ENCODE data around the gene CHD6.

CHD6 gene

DNA sequence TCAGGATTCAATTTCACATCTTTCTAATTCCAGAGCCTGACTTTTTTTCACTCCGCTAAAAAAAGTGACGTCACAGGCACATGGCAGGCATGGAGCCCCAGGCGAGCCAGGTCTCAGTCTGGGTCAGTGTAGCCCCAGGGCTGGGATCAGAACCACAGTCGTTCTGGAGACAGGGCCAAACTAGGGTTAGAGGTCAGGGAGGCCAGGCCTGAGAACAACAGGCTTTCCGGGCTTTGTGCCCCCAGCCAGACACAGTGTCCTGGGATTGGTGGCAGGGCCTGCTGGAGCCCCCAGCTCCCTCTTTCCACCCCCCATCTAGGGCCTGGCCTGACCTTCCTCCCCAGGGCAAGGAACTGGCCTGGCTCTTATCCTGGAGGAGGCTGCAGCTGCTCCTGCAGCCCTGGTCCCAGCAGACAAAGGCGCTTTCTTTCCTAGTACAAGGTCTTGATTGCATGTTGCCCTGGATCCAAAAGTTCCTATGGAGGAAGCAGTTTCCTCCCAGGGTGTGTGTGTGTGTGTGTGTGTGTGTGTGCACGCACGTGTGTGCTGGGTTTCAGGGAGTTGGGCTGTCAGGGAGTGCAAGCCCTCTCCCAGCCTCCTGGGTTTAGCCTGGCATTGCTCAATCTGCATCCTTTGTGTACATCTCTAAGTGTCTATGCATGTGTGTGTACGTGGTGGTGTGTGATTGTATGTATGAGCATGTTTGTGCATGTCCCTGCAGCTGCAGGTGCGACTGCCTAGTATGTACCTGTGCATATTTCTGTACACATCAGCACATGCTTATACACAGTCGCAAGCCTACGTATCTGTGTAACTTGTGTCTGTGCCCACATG lies 225.1 kb downstream of the CHD6 start:
- no peak overlapping the region for H3K9ac ChIP-seq (ENCODE audit: low read length)
- H3K9me3 ChIP-seq (ENCODE audit: control insufficient read depth, insufficient read depth, low read depth, low read length): no peaks in the 10 kb centered on the region
- H3K4me3 ChIP-seq (ENCODE audit: low read depth, low read length): no peak overlapping the region
- no peaks in the 10 kb centered on the region for H3K36me3 ChIP-seq (ENCODE audit: control insufficient read depth, insufficient read depth, low read length)
- H3K27ac ChIP-seq (ENCODE audit: low read depth, low read length): no peak overlapping the region
- peaks cover 20% of the 10 kb centered on the region for H3K4me1 ChIP-seq (ENCODE audit: control insufficient read depth, insufficient read depth, low read length)
- no peaks in the 10 kb centered on the region for H3K27me3 ChIP-seq (ENCODE audit: control insufficient read depth, insufficient read depth, low read length)

DNA sequence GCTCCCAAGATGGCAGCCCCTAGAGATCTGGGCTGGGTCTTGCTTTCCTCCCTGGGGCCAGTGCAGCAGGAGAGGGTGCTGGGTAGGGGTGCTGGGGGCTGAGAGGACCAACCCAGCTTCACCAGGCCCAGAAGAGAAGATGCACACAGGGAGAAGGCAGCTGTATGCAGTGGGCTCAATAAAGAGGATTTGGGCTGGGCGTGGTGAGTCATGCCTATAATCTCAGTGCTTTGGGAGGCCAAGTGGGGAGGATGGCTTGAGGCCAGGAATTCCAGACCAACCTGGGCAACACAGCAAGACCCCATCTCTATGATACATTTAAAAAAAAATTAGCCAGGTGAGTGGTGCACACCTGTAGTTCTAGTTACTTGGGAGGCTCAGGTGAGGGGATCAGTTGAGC lies 225.9 kb downstream of the CHD6 start:
- no peak overlapping the region for H3K4me3 ChIP-seq (ENCODE audit: low read depth, low read length)
- no peaks in the 10 kb centered on the region for H3K9me3 ChIP-seq (ENCODE audit: control insufficient read depth, insufficient read depth, low read depth, low read length)
- no peaks in the 10 kb centered on the region for H3K27me3 ChIP-seq (ENCODE audit: control insufficient read depth, insufficient read depth, low read length)
- no peaks in the 10 kb centered on the region for H3K36me3 ChIP-seq (ENCODE audit: control insufficient read depth, insufficient read depth, low read length)
- H3K9ac ChIP-seq (ENCODE audit: low read length): no peak overlapping the region
- H3K27ac ChIP-seq (ENCODE audit: low read depth, low read length): no peak overlapping the region
- peaks cover 26% of the 10 kb centered on the region for H3K4me1 ChIP-seq (ENCODE audit: control insufficient read depth, insufficient read depth, low read length)

DNA sequence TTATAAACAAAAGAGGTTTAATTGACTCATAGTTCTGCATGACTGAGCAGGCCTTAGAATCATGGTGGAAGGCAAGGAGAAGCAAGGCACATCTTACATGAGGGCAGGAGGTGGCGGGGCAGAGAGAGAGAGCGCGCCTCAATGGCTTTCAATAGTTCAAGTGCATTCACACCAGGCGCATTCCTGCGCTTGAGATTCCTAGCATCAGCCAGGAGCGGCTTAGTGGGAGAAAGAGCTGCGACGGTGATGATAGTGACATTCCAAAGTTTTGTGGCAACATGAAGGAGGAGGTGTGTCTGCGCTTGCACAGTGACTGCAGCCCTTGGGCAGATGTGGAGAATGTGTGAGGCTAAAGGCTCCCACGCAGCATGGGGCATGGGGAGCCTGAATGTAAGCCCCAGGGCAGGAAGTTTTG lies 226.6 kb downstream of the CHD6 start:
- H3K9me3 ChIP-seq (ENCODE audit: control insufficient read depth, insufficient read depth, low read depth, low read length): no peaks in the 10 kb centered on the region
- H3K27me3 ChIP-seq (ENCODE audit: control insufficient read depth, insufficient read depth, low read length): no peaks in the 10 kb centered on the region
- H3K36me3 ChIP-seq (ENCODE audit: control insufficient read depth, insufficient read depth, low read length): no peaks in the 10 kb centered on the region
- no peak overlapping the region for H3K27ac ChIP-seq (ENCODE audit: low read depth, low read length)
- no peak overlapping the region for H3K9ac ChIP-seq (ENCODE audit: low read length)
- H3K4me3 ChIP-seq (ENCODE audit: low read depth, low read length): no peak overlapping the region
- H3K4me1 ChIP-seq (ENCODE audit: control insufficient read depth, insufficient read depth, low read length): peaks cover 26% of the 10 kb centered on the region

GRCh38 chr20:41390889-41391288 lies 227.3 kb downstream of the CHD6 start:
- H3K27ac ChIP-seq (ENCODE audit: low read depth, low read length): no peak overlapping the region
- H3K4me1 ChIP-seq (ENCODE audit: control insufficient read depth, insufficient read depth, low read length): peaks cover 20% of the 10 kb centered on the region
- no peaks in the 10 kb centered on the region for H3K9me3 ChIP-seq (ENCODE audit: control insufficient read depth, insufficient read depth, low read depth, low read length)

DNA sequence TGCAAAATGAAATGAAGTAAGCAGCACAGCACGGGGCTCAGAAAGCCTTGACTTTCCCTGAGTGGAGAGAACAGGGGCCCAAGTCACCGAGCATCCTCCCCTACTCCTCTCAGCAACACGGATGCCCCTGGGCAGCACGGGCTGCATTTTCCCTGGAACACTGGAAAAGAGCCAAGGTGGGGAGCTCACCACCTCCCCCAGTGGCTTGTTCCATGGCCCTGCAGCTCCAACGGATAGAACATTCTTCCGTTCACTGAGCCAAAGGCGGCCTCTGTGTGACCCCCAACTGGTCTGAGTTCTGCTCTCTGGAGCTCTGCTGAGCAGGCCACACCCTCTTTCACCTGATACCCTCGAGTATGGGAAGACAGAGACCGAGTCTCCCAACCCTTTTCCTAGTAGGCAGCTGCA lies 230.7 kb downstream of the CHD6 start:
- no peak overlapping the region for H3K27ac ChIP-seq (ENCODE audit: low read depth, low read length)
- H3K9ac ChIP-seq (ENCODE audit: low read length): no peak overlapping the region
- no peaks in the 10 kb centered on the region for H3K27me3 ChIP-seq (ENCODE audit: control insufficient read depth, insufficient read depth, low read length)
- H3K4me1 ChIP-seq (ENCODE audit: control insufficient read depth, insufficient read depth, low read length): peaks cover 5% of the 10 kb centered on the region; the same call in 1 of the 2 replicates
- no peaks in the 10 kb centered on the region for H3K9me3 ChIP-seq (ENCODE audit: control insufficient read depth, insufficient read depth, low read depth, low read length)
- H3K4me3 ChIP-seq (ENCODE audit: low read depth, low read length): no peak overlapping the region
- H3K36me3 ChIP-seq (ENCODE audit: control insufficient read depth, insufficient read depth, low read length): no peaks in the 10 kb centered on the region

More at GRCh38 chr20:41390889-41391288, 227.3 kb downstream of the CHD6 start:
- H3K27me3 ChIP-seq (ENCODE audit: control insufficient read depth, insufficient read depth, low read length): no peaks in the 10 kb centered on the region
- H3K9ac ChIP-seq (ENCODE audit: low read length): no peak overlapping the region
- no peaks in the 10 kb centered on the region for H3K36me3 ChIP-seq (ENCODE audit: control insufficient read depth, insufficient read depth, low read length)
- H3K4me3 ChIP-seq (ENCODE audit: low read depth, low read length): no peak overlapping the region

DNA sequence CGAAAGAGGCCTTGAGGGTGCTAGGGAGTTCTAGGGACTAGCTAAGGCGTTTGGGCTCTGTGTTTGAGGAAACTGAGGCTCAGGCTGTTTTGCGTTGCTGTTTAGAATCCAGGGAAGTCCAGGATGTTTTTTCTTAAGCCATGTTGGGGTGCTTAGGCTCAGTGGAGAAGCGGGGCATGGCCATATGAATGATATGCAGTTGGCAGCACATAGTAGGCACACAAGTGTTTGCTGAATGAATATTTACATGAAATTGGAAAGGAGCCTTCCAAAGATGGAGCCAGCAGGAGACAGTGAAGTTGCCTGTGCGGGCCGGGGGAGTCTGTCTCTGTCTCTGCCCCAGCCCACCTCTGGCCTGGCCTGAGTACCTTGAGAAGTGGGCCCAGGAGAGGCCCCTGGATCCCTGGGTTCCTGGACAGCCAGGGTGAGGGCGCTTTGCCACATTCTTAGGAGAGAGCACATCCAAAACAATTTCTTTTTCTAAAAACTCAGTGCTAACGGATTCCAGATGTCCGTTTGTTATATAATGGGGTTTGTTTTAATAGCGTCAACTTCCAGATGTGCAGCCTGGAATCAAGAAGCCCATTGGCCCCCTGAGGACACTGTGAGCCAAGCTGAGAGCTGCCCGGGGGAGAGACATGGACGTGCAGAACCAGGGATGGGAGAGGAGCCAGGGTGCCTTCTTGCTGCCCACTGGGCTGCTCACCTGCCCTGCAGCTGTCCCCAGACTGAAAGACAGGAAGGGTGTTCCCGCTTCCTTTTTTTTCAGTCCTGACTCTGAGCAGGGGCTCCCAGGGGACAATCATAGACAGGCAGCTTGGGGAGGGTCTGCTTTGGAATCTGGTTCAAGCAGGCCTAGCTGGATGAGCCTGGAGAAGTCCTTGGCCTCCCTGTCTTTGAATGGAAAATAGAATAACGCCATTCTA lies 231.4 kb downstream of the CHD6 start:
- Histone ChIP-seq H3K9ac (ENCODE audit: low read length) (no peak overlapping the region), H3K9me3 (ENCODE audit: control insufficient read depth, insufficient read depth, low read depth, low read length) (no peaks in the 10 kb centered on the region), H3K27ac (ENCODE audit: low read depth, low read length) (no peak overlapping the region), H3K36me3 (ENCODE audit: control insufficient read depth, insufficient read depth, low read length) (no peaks in the 10 kb centered on the region), H3K27me3 (ENCODE audit: control insufficient read depth, insufficient read depth, low read length) (no peaks in the 10 kb centered on the region), H3K4me3 (ENCODE audit: low read depth, low read length) (no peak overlapping the region), H3K4me1 (ENCODE audit: control insufficient read depth, insufficient read depth, low read length) (peaks cover 5% of the 10 kb centered on the region; the same call in 1 of the 2 replicates)

DNA sequence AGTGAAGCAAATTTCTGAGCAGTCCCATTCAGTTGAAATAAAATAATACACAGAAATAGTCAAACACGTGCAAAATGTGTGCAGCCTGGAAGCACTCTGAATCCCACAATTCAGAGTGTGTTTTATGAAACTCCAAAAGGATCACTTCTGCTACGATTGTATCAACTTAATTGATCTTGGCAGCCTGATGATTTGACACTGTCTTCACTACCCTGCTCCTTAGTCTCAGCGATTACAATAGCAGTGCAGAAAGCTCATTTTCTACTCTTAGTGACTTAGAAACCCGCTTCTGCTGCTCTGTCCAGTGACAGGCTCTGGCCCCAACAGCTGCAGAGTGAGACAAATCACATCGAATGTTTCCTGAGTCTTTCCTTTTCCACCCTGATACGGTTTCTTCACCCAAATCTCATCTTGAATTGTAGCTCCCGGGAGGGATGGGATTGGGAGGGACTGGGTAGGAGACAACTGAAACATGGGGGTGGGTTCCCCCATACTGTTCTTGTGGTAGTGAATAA lies 235.3 kb downstream of the CHD6 start:
- no peaks in the 10 kb centered on the region for H3K9me3 ChIP-seq (ENCODE audit: control insufficient read depth, insufficient read depth, low read depth, low read length)
- H3K36me3 ChIP-seq (ENCODE audit: control insufficient read depth, insufficient read depth, low read length): no peaks in the 10 kb centered on the region
- H3K4me1 ChIP-seq (ENCODE audit: control insufficient read depth, insufficient read depth, low read length): peaks cover 5% of the 10 kb centered on the region; the same call in 1 of the 2 replicates

DNA sequence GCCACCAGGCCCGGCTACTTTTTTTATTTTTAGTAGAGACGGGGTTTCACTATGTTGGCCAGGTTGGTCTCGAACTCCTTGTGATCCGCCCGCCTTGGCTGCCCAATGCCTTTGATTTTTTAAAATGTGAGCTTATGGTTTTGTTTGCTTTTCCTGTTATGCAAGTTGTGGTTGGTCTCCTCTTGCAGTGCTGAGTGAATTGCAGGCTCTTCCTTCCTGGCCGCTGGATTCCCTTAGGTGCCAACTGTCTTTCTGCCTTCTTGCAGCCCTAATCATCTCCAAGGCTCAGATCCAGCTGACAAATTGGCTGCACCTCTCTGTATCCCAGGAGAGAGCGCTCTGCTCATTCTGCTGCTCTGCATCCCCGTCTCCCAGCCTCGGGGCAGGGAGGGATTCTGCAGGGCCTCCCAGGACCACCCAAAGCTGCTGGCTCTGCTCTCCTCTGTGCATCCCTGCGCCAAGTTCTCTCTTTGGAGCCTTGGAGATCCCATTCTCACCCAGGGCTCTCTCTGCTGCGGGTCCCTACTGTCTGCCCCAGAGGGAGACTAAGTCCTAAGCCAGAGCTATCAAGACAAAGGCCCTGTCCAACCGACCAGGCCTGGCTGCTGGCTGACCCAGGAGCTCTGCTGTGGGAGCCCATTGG lies 237.5 kb downstream of the CHD6 start:
- H3K9me3 ChIP-seq (ENCODE audit: control insufficient read depth, insufficient read depth, low read depth, low read length): no peaks in the 10 kb centered on the region
- no peaks in the 10 kb centered on the region for H3K36me3 ChIP-seq (ENCODE audit: control insufficient read depth, insufficient read depth, low read length)
- no peaks in the 10 kb centered on the region for H3K4me1 ChIP-seq (ENCODE audit: control insufficient read depth, insufficient read depth, low read length)
- H3K27me3 ChIP-seq (ENCODE audit: control insufficient read depth, insufficient read depth, low read length): no peaks in the 10 kb centered on the region
- H3K4me3 ChIP-seq (ENCODE audit: low read depth, low read length): no peak overlapping the region
- no peak overlapping the region for H3K9ac ChIP-seq (ENCODE audit: low read length)
- no peak overlapping the region for H3K27ac ChIP-seq (ENCODE audit: low read depth, low read length)

More for the DNA sequence above, 235.3 kb downstream of the CHD6 start:
- H3K27me3 ChIP-seq (ENCODE audit: control insufficient read depth, insufficient read depth, low read length): no peaks in the 10 kb centered on the region
- H3K4me3 ChIP-seq (ENCODE audit: low read depth, low read length): no peak overlapping the region
- H3K27ac ChIP-seq (ENCODE audit: low read depth, low read length): no peak overlapping the region
- H3K9ac ChIP-seq (ENCODE audit: low read length): no peak overlapping the region

- Histone ChIP-seq H3K36me3 (ENCODE audit: control insufficient read depth, insufficient read depth, low read length) (no peaks in the 10 kb centered on the region), H3K4me1 (ENCODE audit: control insufficient read depth, insufficient read depth, low read length) (no peaks in the 10 kb centered on the region), H3K27me3 (ENCODE audit: control insufficient read depth, insufficient read depth, low read length) (no peaks in the 10 kb centered on the region), H3K9me3 (ENCODE audit: control insufficient read depth, insufficient read depth, low read depth, low read length) (no peaks in the 10 kb centered on the region), H3K4me3 (ENCODE audit: low read depth, low read length) (no peak overlapping the region), H3K9ac (ENCODE audit: low read length) (no peak overlapping the region), H3K27ac (ENCODE audit: low read depth, low read length) (no peak overlapping the region)
Observed at GRCh38 chr20:41379551-41379950, 238.6 kb downstream of the CHD6 start.

GRCh38 chr20:41377275-41377674 lies 240.9 kb downstream of the CHD6 start:
- H3K4me3 ChIP-seq (ENCODE audit: low read depth, low read length): no peak overlapping the region
- no peak overlapping the region for H3K27ac ChIP-seq (ENCODE audit: low read depth, low read length)
- H3K4me1 ChIP-seq (ENCODE audit: control insufficient read depth, insufficient read depth, low read length): no peaks in the 10 kb centered on the region
- peaks cover 4% of the 10 kb centered on the region; the same call in 1 of the 2 replicates for H3K9me3 ChIP-seq (ENCODE audit: control insufficient read depth, insufficient read depth, low read depth, low read length)
- H3K36me3 ChIP-seq (ENCODE audit: control insufficient read depth, insufficient read depth, low read length): no peaks in the 10 kb centered on the region
- H3K9ac ChIP-seq (ENCODE audit: low read length): no peak overlapping the region
- H3K27me3 ChIP-seq (ENCODE audit: control insufficient read depth, insufficient read depth, low read length): no peaks in the 10 kb centered on the region
